A549 (cell line): ENCODE data around the gene TFAP2C. TPM values are rescaled to one million over a fixed set of nuclear protein-coding genes. Genes with fewer than 3 reads are reported as not detected.

Experiments
- ATAC-seq, 2 experiments: fragments of 200-7000 bp in 1 of 2; fragments of >200 bp in 1 of 2; cut with Nextera tagmentation in 1 of 2; cut with Tn5 transposase in 1 of 2; 3 replicates each; pipeline versions ENCODE4 v1.8.0 to v1.9.1; 2018 to 2020; ENCODE audit warnings: mild to moderate bottlenecking in 1 of 2, moderate library complexity in 1 of 2
- CTCF ChIA-PET: fragments of 300-600 bp; sonication (Branson Sonifier 250); formaldehyde crosslinking; extraction: SDS; loops from one replicate; lab custom pipeline; 2021; ENCODE audit warnings: antibody characterized with exemption, inconsistent platforms; lab: Yijun Ruan, JAX
- POLR2A ChIA-PET: fragments of 350-600 bp; formaldehyde crosslinking; extraction: SDS; loops from one replicate; lab custom pipeline; 2021; ENCODE audit warnings: antibody characterized with exemption, inconsistent platforms; lab: Yijun Ruan, JAX
- DNase-seq, 2 experiments: peaks; one replicate each; pipeline versions ENCODE4 v3.0.0 to v3.0.0-alpha.2; 2011 to 2016; ENCODE audit warnings: low read depth in 1 of 2, low spot score in 1 of 2
- FAIRE-seq: peaks from 2 replicates; lab custom pipeline; 2011; peaks lifted over from hg19 to GRCh38; lab: Jason Lieb, UNC
- H3K27ac ChIP-seq, 2 experiments: fragments of >200 bp; sonication (Bioruptor Twin); formaldehyde crosslinking; 3 replicates each; pipeline ENCODE4 v1.5.1; 2016 to 2017
- H3K4me1 ChIP-seq: fragments of >200 bp; sonication (Bioruptor Twin); formaldehyde crosslinking; 3 replicates; pipeline ENCODE4 v1.6.1; 2016
- H3K4me2 ChIP-seq: fragments of >200 bp; sonication (Bioruptor Twin); formaldehyde crosslinking; 3 replicates; pipeline ENCODE4 v1.6.1; 2016
- H3K4me3 ChIP-seq: fragments of >200 bp; sonication (Bioruptor Twin); formaldehyde crosslinking; 3 replicates; pipeline ENCODE4 v1.5.1; 2016
- H3K9me3 ChIP-seq: fragments of >200 bp; sonication (Bioruptor Twin); formaldehyde crosslinking; 3 replicates; pipeline ENCODE4 v1.6.1; 2016
- ATOH8 ChIP-seq: fragments of 250-450 bp; sonication (Bioruptor Pico); IDR thresholded peaks from 2 replicates; pipeline ENCODE4 v1.5.0; 2020; ENCODE audit warnings: low read depth, mild to moderate bottlenecking, moderate library complexity
- BHLHE40 ChIP-seq: IDR thresholded peaks from 2 replicates; pipeline ENCODE4 v1.6.1; 2012; ENCODE audit warnings: low read depth, low read length, inconsistent platforms
- CBX8 ChIP-seq: fragments of 200-600 bp; sonication (generic); IDR thresholded peaks from 2 replicates; pipeline ENCODE4 v1.6.1; 2016
- CEBPB ChIP-seq, 2 experiments: fragments of >200 bp in 1 of 2; sonication (Bioruptor Twin) in 1 of 2; formaldehyde crosslinking in 1 of 2; IDR thresholded peaks; 2 replicates each; pipeline ENCODE4 v1.6.1; 2012 to 2016
- CHD4 ChIP-seq: fragments of 200-600 bp; sonication (generic); IDR thresholded peaks from 2 replicates; pipeline ENCODE4 v1.6.1; 2016; ENCODE audit warnings: antibody characterized with exemption, mild to moderate bottlenecking, borderline replicate concordance
- EHF ChIP-seq: fragments of 250-450 bp; sonication (Bioruptor Pico); IDR thresholded peaks from 2 replicates; pipeline ENCODE4 v1.5.0; 2020; ENCODE audit warnings: mild to moderate bottlenecking
- HOXB5 ChIP-seq: fragments of 250-450 bp; sonication (Bioruptor Pico); IDR thresholded peaks from 2 replicates; pipeline ENCODE4 v1.5.0; 2020; ENCODE audit warnings: mild to moderate bottlenecking, moderate library complexity
- KDM5A ChIP-seq: fragments of 200-600 bp; sonication (generic); IDR thresholded peaks from 2 replicates; pipeline ENCODE4 v1.6.1; 2016; ENCODE audit warnings: antibody characterized with exemption, mild to moderate bottlenecking
- MAFK ChIP-seq: fragments of 450-650 bp; IDR thresholded peaks from 2 replicates; pipeline ENCODE4 v1.6.1; 2014; ENCODE audit not compliant: partially characterized antibody
- NFE2L2 ChIP-seq: fragments of 150-350 bp; conservative IDR thresholded peaks from 2 replicates; pipeline ENCODE4 v1.6.1; 2014; ENCODE audit warnings: low read length
- NPAS2 ChIP-seq: fragments of 250-450 bp; sonication (Bioruptor Pico); IDR thresholded peaks from 2 replicates; pipeline ENCODE4 v1.8.0; 2022; ENCODE audit warnings: mild to moderate bottlenecking, moderate library complexity, borderline replicate concordance
- PHF8 ChIP-seq: fragments of 200-600 bp; sonication (generic); IDR thresholded peaks from 2 replicates; pipeline ENCODE4 v1.6.1; 2016; ENCODE audit warnings: low read depth, mild to moderate bottlenecking, antibody characterized with exemption, moderate library complexity, borderline replicate concordance
- RCOR1 ChIP-seq: fragments of 150-350 bp; IDR thresholded peaks from 2 replicates; pipeline ENCODE4 v1.6.1; 2014; ENCODE audit warnings: antibody characterized with exemption, low read length, low read depth
- RNF2 ChIP-seq: fragments of 200-600 bp; sonication (generic); IDR thresholded peaks from 2 replicates; pipeline ENCODE4 v1.6.1; 2016; ENCODE audit warnings: low read depth, mild to moderate bottlenecking, antibody characterized with exemption, moderate library complexity, borderline replicate concordance
- TFCP2L1 ChIP-seq: fragments of 250-450 bp; sonication (Bioruptor Pico); IDR thresholded peaks from 2 replicates; pipeline ENCODE4 v1.5.0; 2021; ENCODE audit warnings: mild to moderate bottlenecking
- TP53 ChIP-seq: fragments of 250-450 bp; sonication (Bioruptor Pico); IDR thresholded peaks from 2 replicates; pipeline ENCODE4 v1.5.0; 2021; ENCODE audit warnings: mild to moderate bottlenecking, moderate library complexity
- ZNF302 ChIP-seq: fragments of 250-450 bp; sonication (Bioruptor Pico); IDR thresholded peaks from 2 replicates; pipeline ENCODE4 v1.9.0; 2021; ENCODE audit warnings: inconsistent platforms, mild to moderate bottlenecking, moderate library complexity
- ZSCAN20 ChIP-seq: fragments of 250-450 bp; sonication (Bioruptor Pico); IDR thresholded peaks from 2 replicates; pipeline ENCODE4 v1.8.0; 2022; ENCODE audit warnings: mild to moderate bottlenecking, moderate library complexity
- WGBS: methylation state at CpG from one replicate; pipeline ENCODE4 v1.1.6; 2017; ENCODE audit errors: missing lambda C conversion rate; 5-methylcytosine and 5-hydroxymethylcytosine counted together
- polyA plus RNA-seq, 4 experiments: library from polyadenylated mRNA; depleted of rRNA in 3 of 4; stranded (reverse); fragments of >200 nt; fragmentation: RNase III in 1 of 4; extraction: RNeasy Plus Mini Kit Qiagen cat#74134 plus additional on column Dnase treatment in 1 of 4; gene quantifications; 2 replicates in 3 of 4; 3 replicates in 1 of 4; pipeline ENCODE4 v1.2.3, GENCODE V29; 2011 to 2017
- TF ChIP-seq, protein P1 (sequence below): fragments of >200 bp; sonication (Bioruptor Twin); formaldehyde crosslinking; IDR thresholded peaks from 2 replicates; pipeline ENCODE4 v1.6.1; 2016

The TFAP2C gene
- polyA plus RNA-seq, 2 of the 4 experiments (the other 2 are of a cell fraction): 9.6 to 14.2 TPM

- no peak for FAIRE-seq
- Histone ChIP-seq H3K27ac (no peak overlapping the region), H3K4me1 (peaks cover 29% of the 10 kb centered on the region), H3K4me2 (no peak overlapping the region), H3K9me3 (no peaks in the 10 kb centered on the region), H3K4me3 (no peak overlapping the region)
- WGBS: 84% methylated on average over 5 of the region's 5 CpGs
- DNase-seq: no peak
- POLR2A ChIA-PET: no interaction called here
- no peak for ATAC-seq
- CTCF ChIA-PET: no interaction called here
- no peak for TF ChIP-seq PHF8
- no peak for TF ChIP-seq ZNF302 (CRISPR knock-in tag)
- no peak for TF ChIP-seq ATOH8 (CRISPR knock-in tag)
- TF ChIP-seq EHF (CRISPR knock-in tag): no peak
- peak; percentile 37 to 43; a peak in 1 of 4 replicates for TF ChIP-seq CEBPB (IDR thresholded peaks at IDR 0.05)
Observed at GRCh38 chr20:56589633-56590032, 39.5 kb upstream of the TFAP2C start.

GRCh38 chr20:56590888-56591287 is 38.2 kb upstream of the TFAP2C start:
- peaks cover 29% of the 10 kb centered on the region for H3K4me1 ChIP-seq
- ATAC-seq (no peak), DNase-seq (no peak), FAIRE-seq (no peak)
- ChIA-PET POLR2A (no interaction called here), CTCF (interaction anchor here (0.8 kb wide), 1 partner anchor 39 kb away, joined by 3 read pairs; no protein-coding TSS in a partner anchor)
- H3K27ac ChIP-seq: peak overlapping the region in 1 of 2 experiments; percentile 74; a peak in 3 of 6 replicates
- H3K4me2 ChIP-seq: no peak overlapping the region
- WGBS: 88% methylated on average over 6 of the region's 6 CpGs
- no peaks in the 10 kb centered on the region for H3K9me3 ChIP-seq
- no peak overlapping the region for H3K4me3 ChIP-seq
- no peak for TF ChIP-seq CHD4
- TF ChIP-seq, protein P1, sequence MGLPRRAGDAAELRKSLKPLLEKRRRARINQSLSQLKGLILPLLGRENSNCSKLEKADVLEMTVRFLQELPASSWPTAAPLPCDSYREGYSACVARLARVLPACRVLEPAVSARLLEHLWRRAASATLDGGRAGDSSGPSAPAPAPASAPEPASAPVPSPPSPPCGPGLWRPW: no peak

DNA sequence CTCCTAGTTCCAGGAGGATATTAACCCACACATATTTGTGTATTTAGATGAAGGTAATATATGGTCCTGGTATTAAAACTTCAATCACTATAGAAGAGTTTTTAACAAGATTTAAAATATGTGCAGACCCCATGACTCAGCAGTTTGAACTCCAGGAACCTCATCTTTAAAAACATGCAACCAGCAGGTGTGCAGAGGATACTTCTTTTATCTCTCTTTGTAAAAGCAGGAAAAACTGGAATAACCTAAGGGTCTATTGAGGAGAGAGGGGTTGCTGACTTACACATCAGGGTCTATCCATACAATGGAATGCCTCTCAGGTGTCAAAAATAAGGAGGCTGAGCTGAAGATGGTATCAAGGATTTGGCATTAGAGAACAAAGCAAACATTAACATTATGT is 36.9 kb upstream of the TFAP2C start:
- Histone ChIP-seq H3K27ac (peak overlapping the region; percentile 58 to 74; a peak in 5 of 6 replicates), H3K4me2 (peak overlapping the region; percentile 5; the same call in 2 of the 3 replicates)
- CTCF ChIA-PET: no interaction called here

DNA sequence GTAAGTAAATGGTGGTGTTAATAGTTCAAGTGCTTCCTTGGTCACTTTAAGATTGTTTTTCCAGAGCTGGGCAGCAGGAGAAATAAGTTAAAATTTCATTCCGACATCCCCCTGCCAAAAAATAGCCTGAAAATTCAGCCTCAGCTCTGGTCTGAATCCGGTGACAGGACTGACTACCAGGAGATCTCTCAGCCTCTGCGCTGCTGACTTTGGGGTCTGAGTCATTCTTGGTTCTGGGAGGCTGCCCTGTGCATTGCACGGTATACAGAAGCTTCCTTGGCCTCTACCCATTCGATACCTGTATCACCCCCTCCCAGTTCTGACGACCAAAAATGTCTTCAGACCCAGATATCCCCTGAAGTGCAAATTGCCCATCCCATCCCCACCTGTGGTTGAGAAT is 36.3 kb upstream of the TFAP2C start:
- 81% methylated on average over 6 of the region's 6 CpGs for WGBS

More for the DNA sequence above, 36.9 kb upstream of the TFAP2C start:
- ATAC-seq (no peak), DNase-seq (no peak), FAIRE-seq (no peak)
- Histone ChIP-seq H3K4me1 (peaks cover 22% of the 10 kb centered on the region), H3K9me3 (no peaks in the 10 kb centered on the region), H3K4me3 (no peak overlapping the region)
- TF ChIP-seq NFE2L2 (peak; percentile 89), MAFK (peak; percentile 93), ZNF302 (CRISPR knock-in tag) (0 out of 2 replicates have a peak, but pooled peaks have one; percentile 8), TFCP2L1 (CRISPR knock-in tag) (no peak)
- POLR2A ChIA-PET: no interaction called here

GRCh38 chr20:56595746-56596475 is 33.2 kb upstream of the TFAP2C start:
- no peak overlapping the region for H3K4me3 ChIP-seq
- DNase-seq (no peak), ATAC-seq (no peak), FAIRE-seq (no peak)
- no peak overlapping the region for H3K4me2 ChIP-seq
- POLR2A ChIA-PET: no interaction called here
- CTCF ChIA-PET: interaction anchor here (0.8 to 3.0 kb wide), 5 partner anchors 18 to 378 kb away, joined by 3 to 11 read pairs (median 4); no protein-coding TSS in a partner anchor
- no peaks in the 10 kb centered on the region for H3K9me3 ChIP-seq
- 86% methylated on average over 15 of the region's 17 CpGs for WGBS
- no peak for TF ChIP-seq NPAS2 (CRISPR knock-in tag)
- TF ChIP-seq KDM5A: no peak
- no peak for TF ChIP-seq CBX8
- no peak for TF ChIP-seq TP53 (CRISPR knock-in tag)
- no peak for TF ChIP-seq HOXB5 (CRISPR knock-in tag)
- TF ChIP-seq RNF2: no peak
- H3K27ac ChIP-seq: no peak overlapping the region
- peaks cover 12% of the 10 kb centered on the region for H3K4me1 ChIP-seq

More for the DNA sequence above, 36.3 kb upstream of the TFAP2C start:
- no peak for ATAC-seq
- CTCF ChIA-PET: no interaction called here
- TF ChIP-seq BHLHE40 (no peak), RCOR1 (no peak), ZSCAN20 (CRISPR knock-in tag) (no peak)
- TF ChIP-seq, all 56 proteins: peak for 0
- Histone ChIP-seq H3K4me3 (no peak overlapping the region), H3K4me2 (no peak overlapping the region), H3K27ac (peak overlapping the region; percentile 58 to 74; a peak in 3 of 6 replicates), H3K9me3 (no peaks in the 10 kb centered on the region), H3K4me1 (peaks cover 16% of the 10 kb centered on the region)
- POLR2A ChIA-PET: no interaction called here
- FAIRE-seq (no peak), DNase-seq (no peak)
